GM23338 (cell line): ENCODE results near the gene C5orf58. TPM values are rescaled to one million over a fixed set of nuclear protein-coding genes. Genes with fewer than 3 reads are reported as not detected.

Experiments
- ATAC-seq: fragments of 200-7000 bp; cut with Tn5 transposase; 3 replicates; pipeline ENCODE4 v1.9.1; 2020
- DNase-seq: peaks from one replicate; pipeline ENCODE4 v3.0.0-alpha.2; 2015; ENCODE audit warnings: low spot score
- H2AFZ ChIP-seq: fragments of 200-600 bp; sonication (generic); 2 replicates; pipeline ENCODE4 v1.8.0; 2016; ENCODE audit warnings: antibody characterized with exemption, mild to moderate bottlenecking, moderate library complexity
- H3F3A ChIP-seq: fragments of 200-600 bp; sonication (generic); replicated peaks from 2 replicates; pipeline ENCODE4 v1.8.0; 2017; ENCODE audit warnings: antibody characterized with exemption, mixed run types, low read depth
- H3K27ac ChIP-seq: fragments of 200-600 bp; sonication (generic); 2 replicates; pipeline ENCODE4 v1.6.1; 2016; ENCODE audit warnings: low read depth
- H3K27me3 ChIP-seq: fragments of 200-600 bp; sonication (generic); 2 replicates; pipeline ENCODE4 v1.8.0; 2016; ENCODE audit warnings: mild to moderate bottlenecking, mixed run types, moderate library complexity; ENCODE audit not compliant: insufficient read depth
- H3K36me3 ChIP-seq: fragments of 200-600 bp; sonication (generic); 2 replicates; pipeline ENCODE4 v1.8.0; 2016; ENCODE audit warnings: mild to moderate bottlenecking; ENCODE audit not compliant: insufficient read depth
- H3K4me1 ChIP-seq: fragments of 200-600 bp; sonication (generic); 2 replicates; pipeline ENCODE4 v1.8.0; 2016; ENCODE audit warnings: mild to moderate bottlenecking, moderate library complexity; ENCODE audit not compliant: insufficient read depth
- H3K4me2 ChIP-seq: fragments of 200-600 bp; sonication (generic); 2 replicates; pipeline ENCODE4 v1.7.1; 2017; ENCODE audit warnings: mixed run types
- H3K4me3 ChIP-seq: fragments of 200-600 bp; sonication (generic); 2 replicates; pipeline ENCODE4 v1.6.1; 2016; ENCODE audit warnings: mixed run types
- H3K79me2 ChIP-seq: fragments of 200-600 bp; sonication (generic); replicated peaks from 2 replicates; pipeline ENCODE4 v1.8.0; 2017; ENCODE audit warnings: mild to moderate bottlenecking; ENCODE audit not compliant: insufficient read depth
- H3K9me2 ChIP-seq: fragments of 200-600 bp; sonication (generic); 2 replicates; pipeline ENCODE4 v1.8.0; 2017; ENCODE audit not compliant: insufficient read depth
- H4K20me1 ChIP-seq: fragments of 200-600 bp; sonication (generic); replicated peaks from 2 replicates; pipeline ENCODE4 v1.8.0; 2017; ENCODE audit warnings: mild to moderate bottlenecking; ENCODE audit not compliant: insufficient read depth
- H3K27ac Mint-ChIP-seq: 2 replicates; pipeline ENCODE4 v1.8.0; 2020; ENCODE audit warnings: inconsistent platforms, mild to moderate bottlenecking, moderate library complexity, mixed read lengths
- H3K27me3 Mint-ChIP-seq: 3 replicates; pipeline ENCODE4 v1.8.0; 2022; ENCODE audit warnings: low read depth, mild to moderate bottlenecking, moderate library complexity, mixed read lengths, inconsistent platforms; ENCODE audit not compliant: insufficient read depth, poor library complexity
- H3K36me3 Mint-ChIP-seq: 3 replicates; pipeline ENCODE4 v1.8.0; 2021; ENCODE audit warnings: low read depth, mild to moderate bottlenecking, inconsistent platforms, moderate library complexity, mixed read lengths
- H3K4me1 Mint-ChIP-seq: 3 replicates; pipeline ENCODE4 v1.8.0; 2020; ENCODE audit warnings: mild to moderate bottlenecking, inconsistent platforms, mixed read lengths
- H3K4me3 Mint-ChIP-seq: 3 replicates; pipeline ENCODE4 v1.8.0; 2021; ENCODE audit warnings: moderate library complexity, mild to moderate bottlenecking, inconsistent platforms, mixed read lengths
- H3K9me3 Mint-ChIP-seq: 3 replicates; pipeline ENCODE4 v1.8.0; 2020; ENCODE audit warnings: moderate library complexity, mild to moderate bottlenecking, inconsistent platforms, mixed read lengths
- CTCF ChIP-seq, 2 experiments: fragments of 200-600 bp in 1 of 2; sonication (generic) in 1 of 2; conservative IDR thresholded peaks; 2 replicates each; pipeline versions ENCODE4 v1.5.1 to v1.6.1; 2016 to 2017; ENCODE audit warnings: antibody characterized with exemption in 2 of 2, low read depth in 2 of 2, mild to moderate bottlenecking in 2 of 2, moderate library complexity in 1 of 2
- REST ChIP-seq: IDR thresholded peaks from one replicate; pipeline ENCODE4 v1.6.1; 2018; ENCODE audit warnings: antibody characterized with exemption; ENCODE audit not compliant: unreplicated experiment
- STAT1 ChIP-seq: IDR thresholded peaks from one replicate; pipeline ENCODE4 v1.6.1; 2016; ENCODE audit warnings: antibody characterized with exemption; ENCODE audit not compliant: unreplicated experiment
- ZNF114 ChIP-seq: fragments of 250-450 bp; sonication (Bioruptor Pico); IDR thresholded peaks from 2 replicates; pipeline ENCODE4 v1.5.0; 2020; ENCODE audit warnings: mild to moderate bottlenecking, moderate library complexity
- polyA plus RNA-seq: library from polyadenylated mRNA; unstranded; fragments of >200 nt; fragmentation: Nextera tagmentation; extraction: Ambion mirVana; gene quantifications from 2 replicates; pipeline ENCODE4 v1.2.1, GENCODE V29; 2016
- total RNA-seq: library from RNA; depleted of rRNA; stranded (reverse); fragments of >200 nt; shearing (Covaris generic); gene quantifications from 2 replicates; pipeline ENCODE4 v1.2.3, GENCODE V29; 2014

C5orf58 gene
- total and polyA plus RNA-seq, 2 experiments from 2014 or later: 1.0 to 9.1 TPM

DNA sequence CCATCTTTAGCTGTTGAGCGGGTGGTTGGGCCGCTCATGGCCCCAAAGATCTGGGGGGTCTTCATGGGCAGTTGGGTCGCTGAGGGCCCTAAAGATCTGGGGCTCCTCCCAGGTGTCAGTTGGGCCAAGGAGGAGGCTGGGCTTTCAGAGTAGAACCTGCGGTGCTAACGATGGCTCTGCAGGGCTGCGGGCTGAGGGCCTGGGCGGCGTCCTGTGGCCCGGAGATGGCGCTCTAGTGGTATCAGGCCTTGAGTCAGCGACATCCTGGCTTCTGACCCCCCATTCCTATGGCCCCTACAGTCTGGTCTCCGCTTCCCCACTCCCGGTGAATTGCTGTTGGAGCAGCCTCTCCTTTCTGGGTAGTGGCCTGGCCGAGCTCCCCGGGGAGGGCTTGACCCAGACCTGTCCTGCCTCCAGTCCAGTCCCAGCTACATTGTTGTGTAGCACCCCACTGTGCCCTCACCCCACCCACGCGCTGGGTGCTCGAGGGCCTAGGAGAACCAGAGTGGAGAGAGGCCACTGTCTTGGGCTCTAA is 640 bp downstream of the C5orf58 start:
- no peaks in the 10 kb centered on the region for H3K36me3 ChIP-seq

More for the DNA sequence above, 640 bp downstream of the C5orf58 start:
- TF ChIP-seq STAT1: no peak
- TF ChIP-seq CTCF (conservative IDR thresholded peaks at IDR 0.05; ENCODE audit: low read depth in 2 of 2): peak in 1 of 2 experiments; percentile 23; a peak in 2 of 4 replicates
- TF ChIP-seq REST: no peak
- no peak for TF ChIP-seq ZNF114 (CRISPR knock-in tag)
- Histone ChIP-seq H3F3A (no peaks in the 10 kb centered on the region), H3K27ac (no peak overlapping the region), H3K27me3 (no peaks in the 10 kb centered on the region), H3K79me2 (no peaks in the 10 kb centered on the region), H3K4me3 (no peak overlapping the region), H2AFZ (no peak overlapping the region; the same call in 1 of the 2 replicates), H3K4me1 (no peaks in the 10 kb centered on the region), H4K20me1 (no peaks in the 10 kb centered on the region), H3K4me2 (no peak overlapping the region), H3K9me2 (no peaks in the 10 kb centered on the region)
- H3K36me3 Mint-ChIP-seq: no peaks in the 10 kb centered on the region
- H3K9me3 Mint-ChIP-seq: no peaks in the 10 kb centered on the region
- H3K4me3 Mint-ChIP-seq: no peak overlapping the region
- no peak overlapping the region for H3K27ac Mint-ChIP-seq
- ATAC-seq (no peak), DNase-seq (no peak)
- no peaks in the 10 kb centered on the region for H3K27me3 Mint-ChIP-seq
- no peaks in the 10 kb centered on the region; the same call in 2 of the 3 replicates for H3K4me1 Mint-ChIP-seq
